Breast epithelium (tissue), 4 donors: ENCODE data around the gene MDM4. TPM values are rescaled to one million over a fixed set of nuclear protein-coding genes. Genes with fewer than 3 reads are reported as not detected.

Source experiments
- DNase-seq, 2 donors: peaks; one replicate each; pipeline ENCODE4 v3.0.0-alpha.2; 2019; ENCODE audit warnings: low spot score in 2 of 2
- H3K27ac ChIP-seq, 2 donors: fragments of 200-600 bp; sonication (generic) in 1 of 2; one replicate each; pipeline ENCODE4 v1.5.1; 2016 to 2019; ENCODE audit warnings: mild to moderate bottlenecking in 1 of 2
- H3K27me3 ChIP-seq, 2 donors: fragments of 200-600 bp; sonication (generic) in 1 of 2; one replicate each; pipeline versions ENCODE4 v1.5.1 to v1.6.0; 2017 to 2019; ENCODE audit warnings: control low read depth in 1 of 2, mild to moderate bottlenecking in 1 of 2
- H3K36me3 ChIP-seq: fragments of 200-600 bp; one replicate; pipeline ENCODE4 v1.5.1; 2019
- H3K4me1 ChIP-seq, 2 donors: fragments of 200-600 bp; sonication (generic); one replicate each; pipeline ENCODE4 v1.5.1; 2016 to 2019; ENCODE audit warnings: control low read depth in 1 of 2
- H3K4me3 ChIP-seq, 3 donors: fragments of 200-600 bp; sonication (generic); 1 replicate in 2 of 3; 2 replicates in 1 of 3; pipeline ENCODE4 v1.5.1; 2016 to 2019; ENCODE audit warnings: mild to moderate bottlenecking in 3 of 3, moderate library complexity in 2 of 3
- H3K9me3 ChIP-seq, 2 donors: fragments of 200-600 bp; sonication (generic) in 1 of 2; one replicate each; pipeline ENCODE4 v1.5.1; 2016 to 2019; ENCODE audit warnings: control low read depth in 1 of 2
- CTCF ChIP-seq, 3 donors: fragments of 450-650 bp; IDR thresholded peaks; one replicate each; pipeline ENCODE4 v1.5.1; 2016 to 2017; ENCODE audit warnings: antibody characterized with exemption in 3 of 3, mild to moderate bottlenecking in 3 of 3, moderate library complexity in 3 of 3
- POLR2A ChIP-seq: fragments of 450-650 bp; IDR thresholded peaks from one replicate; pipeline ENCODE4 v1.6.1; 2016; ENCODE audit warnings: antibody characterized with exemption, mild to moderate bottlenecking, moderate library complexity
- POLR2AphosphoS5 ChIP-seq, 3 donors: sonication (generic); formaldehyde crosslinking; IDR thresholded peaks; one replicate each; pipeline ENCODE4 v1.6.1; 2017; ENCODE audit warnings: antibody characterized with exemption in 3 of 3
- intact Hi-C: fragments of 100-400 bp; cut with DNase I; formaldehyde crosslinking; loops from one replicate; pipeline ENCODE4 v1.15.1; 2023; ENCODE audit warnings: low total_unique reads
- total RNA-seq, 3 donors: library from RNA; depleted of rRNA; stranded (reverse); fragments of >200 nt; gene quantifications; one replicate each; pipeline ENCODE4 v1.1.0, GENCODE V29; 2016

MDM4 gene
- total RNA-seq, 3 donors from 2014 or later = 63.5 to 128 (median 103) TPM

DNA sequence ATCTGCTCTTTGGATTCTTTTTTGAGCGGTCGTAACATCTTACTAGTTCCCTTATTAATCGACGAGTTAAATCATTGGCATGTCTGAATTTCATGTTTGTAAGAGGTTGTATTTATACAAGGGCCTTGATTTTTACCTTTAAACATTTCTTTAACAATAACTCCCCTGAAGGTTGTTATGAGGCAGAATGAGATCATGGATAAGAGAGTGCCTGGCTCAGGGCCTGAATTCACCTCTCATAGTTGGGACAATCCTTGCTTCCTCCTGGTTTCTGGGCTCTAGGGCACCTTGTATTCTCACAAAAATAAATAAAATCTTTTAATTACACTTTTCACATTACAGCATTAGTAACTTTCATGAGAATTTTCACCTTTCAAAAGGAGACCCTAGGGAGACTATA lies 55.4 kb downstream of the MDM4 start:
- DNase-seq = peak in 1 of 2 donors; percentile 50
- intact Hi-C loops = no loop called here
- no peaks in the 10 kb centered on the region for H3K9me3 ChIP-seq
- no peaks in the 10 kb centered on the region for H3K27me3 ChIP-seq
- H3K4me3 ChIP-seq = no peak overlapping the region
- H3K36me3 ChIP-seq = no peaks in the 10 kb centered on the region
- peak overlapping the region in 1 of 2 donors; percentile 0 for H3K27ac ChIP-seq
- TF ChIP-seq CTCF (IDR thresholded peaks at IDR 0.05) = no peak
- TF ChIP-seq POLR2A = no peak
- no peak for TF ChIP-seq POLR2AphosphoS5 (IDR thresholded peaks at IDR 0.05)
- no peaks in the 10 kb centered on the region for H3K4me1 ChIP-seq

DNA sequence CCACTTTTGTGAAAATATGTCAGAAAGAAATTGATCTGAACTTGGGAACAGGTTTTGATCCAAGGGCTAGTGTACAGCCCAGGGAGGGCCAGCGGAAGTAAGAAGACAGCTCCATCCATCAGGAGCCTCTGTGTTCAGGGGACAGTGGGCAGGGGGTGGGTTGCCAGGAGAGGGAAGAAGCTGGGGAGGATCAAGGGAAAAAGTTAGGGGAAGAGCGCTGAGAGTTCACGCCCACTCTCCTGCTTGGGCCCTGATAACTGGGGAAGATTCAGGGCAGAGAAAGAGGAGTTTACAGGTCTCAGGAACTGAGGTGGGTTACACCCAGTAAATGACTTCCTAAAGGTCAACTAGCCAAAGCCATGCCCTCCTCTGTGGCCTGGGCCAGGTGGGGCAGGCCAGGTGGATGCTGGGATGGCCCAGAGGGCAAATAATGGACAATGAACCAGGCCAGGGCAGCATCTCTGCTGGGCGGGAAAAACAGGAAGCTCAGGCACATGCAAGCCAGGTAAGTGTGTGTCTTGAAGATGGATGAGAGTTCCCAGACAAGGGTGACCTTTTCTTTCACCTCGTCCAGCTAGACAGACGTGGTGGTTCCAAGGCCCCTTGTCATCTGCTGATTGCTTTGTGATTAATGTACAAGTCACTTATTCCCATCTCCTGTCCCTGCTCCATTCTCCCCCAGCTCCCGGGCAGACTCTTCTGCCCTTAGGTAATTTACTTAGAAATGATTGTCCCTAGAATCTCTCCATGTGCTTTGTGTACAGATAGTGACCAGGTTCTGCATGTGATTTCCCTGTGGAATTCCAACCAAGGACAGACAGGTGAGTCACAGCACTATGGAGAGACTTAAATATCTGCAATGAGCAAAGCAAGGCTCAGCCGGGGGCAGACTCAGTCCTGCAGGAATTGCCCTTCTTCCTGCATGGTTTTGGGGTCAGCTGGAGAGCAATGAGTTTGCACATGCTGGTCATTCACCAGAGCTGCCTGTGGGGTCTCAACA lies 57.0 kb downstream of the MDM4 start:
- Histone ChIP-seq H3K4me1 (no peaks in the 10 kb centered on the region), H3K27ac (peak overlapping the region; percentile 45 to 64), H3K36me3 (no peaks in the 10 kb centered on the region), H3K9me3 (no peaks in the 10 kb centered on the region), H3K4me3 (no peak overlapping the region), H3K27me3 (no peaks in the 10 kb centered on the region)
- DNase-seq = no peak
- TF ChIP-seq CTCF (IDR thresholded peaks at IDR 0.05) = no peak
- no peak for TF ChIP-seq POLR2AphosphoS5 (IDR thresholded peaks at IDR 0.05)
- no peak for TF ChIP-seq POLR2A
- intact Hi-C loops = no loop called here

GRCh38 chr1:204574016-204574864 lies 58.0 kb downstream of the MDM4 start:
- H3K4me3 ChIP-seq = no peak overlapping the region
- no peak for DNase-seq

GRCh38 chr1:204574865-204575163 lies 58.6 kb downstream of the MDM4 start:
- TF ChIP-seq POLR2AphosphoS5 (IDR thresholded peaks at IDR 0.05) = no peak
- TF ChIP-seq POLR2A = no peak
- no peak for TF ChIP-seq CTCF (IDR thresholded peaks at IDR 0.05)
- H3K4me1 ChIP-seq = no peaks in the 10 kb centered on the region
- no peak overlapping the region for H3K4me3 ChIP-seq
- no peaks in the 10 kb centered on the region for H3K36me3 ChIP-seq
- H3K9me3 ChIP-seq = no peaks in the 10 kb centered on the region
- no peak for DNase-seq
- H3K27me3 ChIP-seq = no peaks in the 10 kb centered on the region
- H3K27ac ChIP-seq = no peak overlapping the region
- intact Hi-C loops = no loop called here

More at GRCh38 chr1:204574016-204574864, 58.0 kb downstream of the MDM4 start:
- H3K4me1 ChIP-seq = no peaks in the 10 kb centered on the region
- H3K36me3 ChIP-seq = no peaks in the 10 kb centered on the region
- H3K27me3 ChIP-seq = no peaks in the 10 kb centered on the region
- H3K27ac ChIP-seq = peak overlapping the region in 1 of 2 donors; percentile 45
- intact Hi-C loops = no loop called here
- TF ChIP-seq POLR2A (no peak), CTCF (IDR thresholded peaks at IDR 0.05) (no peak), POLR2AphosphoS5 (IDR thresholded peaks at IDR 0.05) (no peak)
- no peaks in the 10 kb centered on the region for H3K9me3 ChIP-seq
